ENCODE measurements around the gene LSM12.

DNA sequence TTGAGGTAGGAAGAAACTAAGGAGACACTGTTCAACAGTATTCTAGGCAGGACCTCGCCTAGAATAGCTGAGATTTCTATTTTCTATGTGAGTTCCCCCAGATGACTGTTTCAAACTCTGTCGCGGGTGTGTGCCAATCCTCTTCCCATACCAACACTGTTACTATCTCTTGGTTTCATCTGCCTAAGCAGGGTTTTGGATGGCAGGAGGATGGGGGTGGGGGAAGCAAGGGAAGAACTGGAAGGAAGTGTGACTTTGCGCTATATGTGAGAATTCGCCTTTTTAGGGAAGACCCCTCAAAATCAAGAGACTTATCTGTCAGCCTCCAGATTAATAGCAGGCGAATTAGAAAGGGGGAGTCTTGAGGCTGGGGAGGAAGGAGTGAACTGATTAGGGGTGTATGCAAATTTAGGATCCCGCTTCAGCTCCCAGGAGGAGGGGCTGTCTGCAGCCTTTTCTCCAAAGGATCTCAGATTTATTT is 3.5 kb upstream of the LSM12 start:
- TF ChIP-seq, protein P1, sequence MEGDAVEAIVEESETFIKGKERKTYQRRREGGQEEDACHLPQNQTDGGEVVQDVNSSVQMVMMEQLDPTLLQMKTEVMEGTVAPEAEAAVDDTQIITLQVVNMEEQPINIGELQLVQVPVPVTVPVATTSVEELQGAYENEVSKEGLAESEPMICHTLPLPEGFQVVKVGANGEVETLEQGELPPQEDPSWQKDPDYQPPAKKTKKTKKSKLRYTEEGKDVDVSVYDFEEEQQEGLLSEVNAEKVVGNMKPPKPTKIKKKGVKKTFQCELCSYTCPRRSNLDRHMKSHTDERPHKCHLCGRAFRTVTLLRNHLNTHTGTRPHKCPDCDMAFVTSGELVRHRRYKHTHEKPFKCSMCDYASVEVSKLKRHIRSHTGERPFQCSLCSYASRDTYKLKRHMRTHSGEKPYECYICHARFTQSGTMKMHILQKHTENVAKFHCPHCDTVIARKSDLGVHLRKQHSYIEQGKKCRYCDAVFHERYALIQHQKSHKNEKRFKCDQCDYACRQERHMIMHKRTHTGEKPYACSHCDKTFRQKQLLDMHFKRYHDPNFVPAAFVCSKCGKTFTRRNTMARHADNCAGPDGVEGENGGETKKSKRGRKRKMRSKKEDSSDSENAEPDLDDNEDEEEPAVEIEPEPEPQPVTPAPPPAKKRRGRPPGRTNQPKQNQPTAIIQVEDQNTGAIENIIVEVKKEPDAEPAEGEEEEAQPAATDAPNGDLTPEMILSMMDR (IDR thresholded peaks at IDR 0.05 in 8 of 11, conservative IDR thresholded peaks at IDR 0.05 in 3 of 11) = no peak
- TF ChIP-seq POLR2AphosphoS5 (IDR thresholded peaks at IDR 0.05) (no peak), POLR2A (IDR thresholded peaks at IDR 0.05) (no peak)

Data from spleen (tissue), 7 donors.